ENCODE data around the gene ARHGAP10.
A peak's percentile ranks its signal among the peaks of the same experiment; 100 is the strongest.

The ARHGAP10 gene

GRCh38 chr4:148044912-148045352, 313.0 kb downstream of the ARHGAP10 start:
- Histone ChIP-seq H4K20me1 (ENCODE audit: insufficient read depth, low read length) (no peaks in the 10 kb centered on the region), H3K27ac (ENCODE audit: low read length) (no peak overlapping the region), H3K36me3 (replicated peaks; ENCODE audit: insufficient read depth, low read length) (no peaks in the 10 kb centered on the region; the same call in 1 of the 2 replicates), H3K4me1 (ENCODE audit: low read length) (no peaks in the 10 kb centered on the region), H3K9me3 (replicated peaks; ENCODE audit: insufficient read depth, low read length) (no peaks in the 10 kb centered on the region), H2AFZ (ENCODE audit: low read length) (no peak overlapping the region), H3K4me2 (ENCODE audit: low read depth, low read length) (no peak overlapping the region), H3K27me3 (replicated peaks; ENCODE audit: insufficient read depth, low read length) (no peaks in the 10 kb centered on the region), H3F3A (ENCODE audit: insufficient read depth, low read length) (no peaks in the 10 kb centered on the region), H3K79me2 (ENCODE audit: low read length) (peaks cover 2% of the 10 kb centered on the region; the same call in 1 of the 2 replicates), H3K4me3 (ENCODE audit: low read length) (no peak overlapping the region), H3K9me2 (replicated peaks; ENCODE audit: insufficient read depth, low read length) (no peaks in the 10 kb centered on the region), H3K9ac (ENCODE audit: low read length) (no peak overlapping the region)
- 0 out of 2 replicates have a peak, but pooled peaks have one; percentile 10 for TF ChIP-seq CTCF (IDR thresholded peaks at IDR 0.05; ENCODE audit: low read length)
- TF ChIP-seq EZH2phosphoT487 (IDR thresholded peaks at IDR 0.05; ENCODE audit: low read length) = no peak
- no peak for DNase-seq

DNA sequence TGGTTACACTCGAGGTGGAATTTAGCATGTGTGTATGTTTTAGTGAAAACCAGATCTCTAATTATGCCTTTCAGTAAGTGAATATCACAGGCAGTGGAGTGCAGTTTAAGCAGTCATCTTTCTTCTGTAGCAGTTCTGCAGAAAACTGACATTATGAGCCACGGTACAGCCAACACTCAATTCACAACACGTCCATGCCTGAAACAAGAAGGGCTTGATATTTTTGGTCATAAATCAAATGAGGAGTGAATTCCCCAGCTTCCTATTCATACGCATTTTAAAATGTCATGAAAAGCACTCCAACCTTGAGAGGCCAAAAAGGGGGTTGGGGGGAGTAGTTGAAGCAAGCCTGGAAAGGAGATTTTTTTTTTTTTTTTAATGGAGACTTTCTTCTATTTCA, 316.7 kb downstream of the ARHGAP10 start:
- no peaks in the 10 kb centered on the region; the same call in 1 of the 2 replicates for H3K36me3 ChIP-seq (replicated peaks; ENCODE audit: insufficient read depth, low read length)
- TF ChIP-seq CTCF (IDR thresholded peaks at IDR 0.05; ENCODE audit: low read length) (no peak), EZH2phosphoT487 (IDR thresholded peaks at IDR 0.05; ENCODE audit: low read length) (no peak), EZH2 (optimal IDR thresholded peaks at IDR 0.05; ENCODE audit: low read depth, low read length) (no peak)

GRCh38 chr4:148051403-148051802, 319.5 kb downstream of the ARHGAP10 start:
- Histone ChIP-seq H3K4me3 (ENCODE audit: low read length) (no peak overlapping the region), H3K79me2 (ENCODE audit: low read length) (no peaks in the 10 kb centered on the region; the same call in 1 of the 2 replicates), H3K4me1 (ENCODE audit: low read length) (no peaks in the 10 kb centered on the region), H3K27me3 (replicated peaks; ENCODE audit: insufficient read depth, low read length) (no peaks in the 10 kb centered on the region), H3K4me2 (ENCODE audit: low read depth, low read length) (no peak overlapping the region), H2AFZ (ENCODE audit: low read length) (no peak overlapping the region), H3K9me2 (replicated peaks; ENCODE audit: insufficient read depth, low read length) (no peaks in the 10 kb centered on the region), H4K20me1 (ENCODE audit: insufficient read depth, low read length) (no peaks in the 10 kb centered on the region), H3F3A (ENCODE audit: insufficient read depth, low read length) (no peaks in the 10 kb centered on the region), H3K36me3 (replicated peaks; ENCODE audit: insufficient read depth, low read length) (no peaks in the 10 kb centered on the region; the same call in 1 of the 2 replicates), H3K9ac (ENCODE audit: low read length) (no peak overlapping the region), H3K9me3 (replicated peaks; ENCODE audit: insufficient read depth, low read length) (no peaks in the 10 kb centered on the region), H3K27ac (ENCODE audit: low read length) (no peak overlapping the region)
- DNase-seq = no peak
- TF ChIP-seq EZH2phosphoT487 (IDR thresholded peaks at IDR 0.05; ENCODE audit: low read length) = no peak

More for the DNA sequence above, 316.7 kb downstream of the ARHGAP10 start:
- H3K27ac ChIP-seq (ENCODE audit: low read length) = no peak overlapping the region
- no peak overlapping the region for H3K4me2 ChIP-seq (ENCODE audit: low read depth, low read length)
- no peak for DNase-seq
- no peaks in the 10 kb centered on the region for H3F3A ChIP-seq (ENCODE audit: insufficient read depth, low read length)
- H3K9me3 ChIP-seq (replicated peaks; ENCODE audit: insufficient read depth, low read length) = no peaks in the 10 kb centered on the region
- H4K20me1 ChIP-seq (ENCODE audit: insufficient read depth, low read length) = no peaks in the 10 kb centered on the region
- no peak overlapping the region for H3K4me3 ChIP-seq (ENCODE audit: low read length)
- no peaks in the 10 kb centered on the region for H3K4me1 ChIP-seq (ENCODE audit: low read length)
- H2AFZ ChIP-seq (ENCODE audit: low read length) = no peak overlapping the region
- no peaks in the 10 kb centered on the region; the same call in 1 of the 2 replicates for H3K79me2 ChIP-seq (ENCODE audit: low read length)
- H3K27me3 ChIP-seq (replicated peaks; ENCODE audit: insufficient read depth, low read length) = no peaks in the 10 kb centered on the region
- H3K9me2 ChIP-seq (replicated peaks; ENCODE audit: insufficient read depth, low read length) = no peaks in the 10 kb centered on the region
- no peak overlapping the region for H3K9ac ChIP-seq (ENCODE audit: low read length)

- Histone ChIP-seq H3K9me3 (replicated peaks; ENCODE audit: insufficient read depth, low read length) (no peaks in the 10 kb centered on the region), H3K4me2 (ENCODE audit: low read depth, low read length) (no peak overlapping the region), H2AFZ (ENCODE audit: low read length) (no peak overlapping the region), H4K20me1 (ENCODE audit: insufficient read depth, low read length) (no peaks in the 10 kb centered on the region), H3K9ac (ENCODE audit: low read length) (no peak overlapping the region), H3K79me2 (ENCODE audit: low read length) (peaks cover 4% of the 10 kb centered on the region; the same call in 1 of the 2 replicates), H3K36me3 (replicated peaks; ENCODE audit: insufficient read depth, low read length) (no peaks in the 10 kb centered on the region; the same call in 1 of the 2 replicates), H3F3A (ENCODE audit: insufficient read depth, low read length) (no peaks in the 10 kb centered on the region), H3K27ac (ENCODE audit: low read length) (no peak overlapping the region), H3K4me1 (ENCODE audit: low read length) (peaks cover 8% of the 10 kb centered on the region; the same call in 1 of the 2 replicates), H3K4me3 (ENCODE audit: low read length) (no peak overlapping the region), H3K27me3 (replicated peaks; ENCODE audit: insufficient read depth, low read length) (no peaks in the 10 kb centered on the region), H3K9me2 (replicated peaks; ENCODE audit: insufficient read depth, low read length) (no peaks in the 10 kb centered on the region)
- DNase-seq = no peak
- TF ChIP-seq EZH2 (optimal IDR thresholded peaks at IDR 0.05; ENCODE audit: low read depth, low read length) = no peak
Observed at GRCh38 chr4:148052448-148052847, 320.6 kb downstream of the ARHGAP10 start.

All from MM.1S (cell line).